ENCODE results near the gene OR4D2.

- no peak for TF ChIP-seq CTCF (IDR thresholded peaks at IDR 0.05)
- no peak for TF ChIP-seq ZFX (IDR thresholded peaks at IDR 0.05; ENCODE audit: borderline replicate concordance)
Observed at GRCh38 chr17:58165981-58166380, 801 bp upstream of the OR4D2 start.

Data from 22Rv1 (cell line).